ENCODE data around the gene PUS1.

The PUS1 gene

GRCh38 chr12:131917139-131917710, 11.9 kb upstream of the PUS1 start:
- DNase-seq: no peak

- DNase-seq: no peak
Observed at GRCh38 chr12:131917711-131918306, 11.3 kb upstream of the PUS1 start.

GRCh38 chr12:131918311-131919050, 10.6 kb upstream of the PUS1 start:
- DNase-seq: no peak

GRCh38 chr12:131919051-131919347, 10.1 kb upstream of the PUS1 start:
- no peak for DNase-seq

GRCh38 chr12:131919366-131920156, 9.5 kb upstream of the PUS1 start:
- no peak for DNase-seq

- no peak for DNase-seq
Observed at GRCh38 chr12:131920157-131920508, 8.9 kb upstream of the PUS1 start.

- DNase-seq: no peak
Observed at GRCh38 chr12:131920902-131921840, 7.9 kb upstream of the PUS1 start.

GRCh38 chr12:131921866-131922769, 7.0 kb upstream of the PUS1 start:
- no peak for DNase-seq

GRCh38 chr12:131922772-131923171, 6.3 kb upstream of the PUS1 start:
- no peak for DNase-seq

GRCh38 chr12:131923260-131923659, 5.8 kb upstream of the PUS1 start:
- no peak for DNase-seq

GRCh38 chr12:131927110-131928079, 1.7 kb upstream of the PUS1 start:
- DNase-seq: no peak

GRCh38 chr12:131928080-131928710, 881 bp upstream of the PUS1 start:
- no peak for DNase-seq

GRCh38 chr12:131929581-131930456, 743 bp downstream of the PUS1 start:
- no peak for DNase-seq

GRCh38 chr12:131930510-131930909, 1.4 kb downstream of the PUS1 start:
- DNase-seq: no peak

- DNase-seq: no peak
Observed at GRCh38 chr12:131933387-131933786, 4.3 kb downstream of the PUS1 start.

- DNase-seq: no peak
Observed at GRCh38 chr12:131934535-131934934, 5.5 kb downstream of the PUS1 start.

GRCh38 chr12:131938082-131938481, 9.0 kb downstream of the PUS1 start:
- no peak for DNase-seq

- DNase-seq: no peak
Observed at GRCh38 chr12:131939007-131939406, 9.9 kb downstream of the PUS1 start.

GRCh38 chr12:131940141-131940547, 11.1 kb downstream of the PUS1 start:
- no peak for DNase-seq
